Hematopoietic multipotent progenitor cell (in vitro differentiated cells): ENCODE data around the gene CDK5RAP3. TPM values are rescaled to one million over a fixed set of nuclear protein-coding genes. Genes with fewer than 3 reads are reported as not detected.
"Not testable (repeated sequence)": the region's sequence is repeated elsewhere in the genome, so short reads cannot be mapped to it uniquely, and the experiment has no call there.

Experiments used
- DNase-seq, 3 donors: peaks; one replicate each; pipeline ENCODE4 v3.0.0-alpha.2; 2011 to 2015; ENCODE audit warnings: low read depth in 2 of 3, low spot score in 2 of 3
- total RNA-seq: library from RNA; depleted of rRNA; stranded (reverse); fragments of >200 nt; gene quantifications from one replicate; pipeline ENCODE4 v1.2.3, GENCODE V29; 2012

The CDK5RAP3 gene
- total RNA-seq, 1 donor = 102 TPM

DNA sequence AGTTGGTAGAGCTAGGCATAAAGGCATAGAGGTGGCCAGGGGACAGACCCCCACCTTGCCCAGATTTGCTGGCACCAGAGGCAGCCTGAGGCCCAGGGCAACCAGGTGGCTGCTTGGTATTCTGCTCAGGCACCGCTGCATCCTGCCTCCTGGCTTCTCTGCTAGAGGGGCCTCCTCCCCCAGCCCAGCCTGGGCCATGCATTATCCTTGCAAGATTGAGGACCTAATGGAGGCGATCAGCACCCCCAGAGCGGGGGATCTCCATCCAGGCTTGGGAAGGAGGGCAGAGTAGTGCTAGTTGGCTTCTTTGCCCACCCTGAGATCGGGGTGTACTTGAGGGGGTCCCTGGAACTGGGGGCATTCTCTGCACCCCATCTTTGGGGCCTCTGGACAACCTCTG is 23.8 kb downstream of the CDK5RAP3 start:
- DNase-seq = no peak

GRCh38 chr17:47995241-47995935 is 24.5 kb downstream of the CDK5RAP3 start:
- no peak for DNase-seq

DNA sequence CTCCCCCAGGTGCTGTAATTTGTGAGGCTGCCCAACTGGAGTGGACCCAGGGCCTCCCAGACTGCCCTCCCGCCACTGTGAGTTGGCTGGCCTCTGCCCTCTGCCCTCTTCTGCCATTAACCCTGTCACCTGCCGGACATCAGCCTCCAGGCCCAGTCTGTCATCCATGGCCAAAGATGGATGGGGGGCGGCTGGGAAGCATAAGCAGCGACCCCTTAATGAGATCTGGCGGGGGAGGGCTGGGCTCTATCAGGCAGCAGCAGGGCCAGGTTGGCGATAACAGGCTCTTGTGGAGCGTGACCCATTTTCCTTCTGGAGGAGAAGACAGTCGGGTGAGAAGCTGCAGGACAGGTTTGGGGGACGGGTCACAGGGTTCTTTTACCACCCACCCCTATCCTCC is 25.3 kb downstream of the CDK5RAP3 start:
- DNase-seq = no peak

DNA sequence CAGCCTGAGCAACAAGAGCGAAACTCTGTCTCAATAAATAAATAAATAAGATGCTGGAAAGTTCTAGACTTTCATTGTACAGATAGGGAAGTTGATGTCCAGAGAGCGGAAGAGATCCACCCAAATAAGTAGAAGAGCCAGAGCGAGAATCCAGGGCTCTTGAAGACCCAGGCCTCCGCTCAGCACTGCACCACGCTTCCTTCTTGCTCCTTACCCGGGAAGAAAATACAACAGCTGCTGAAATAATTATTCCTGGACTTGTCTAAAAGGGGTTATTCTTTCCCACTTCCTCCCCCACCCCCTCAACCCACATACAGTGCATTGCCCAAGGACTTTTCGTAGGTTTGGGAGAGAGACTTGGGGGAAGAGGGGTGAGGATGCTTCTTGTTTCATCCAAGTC is 26.7 kb downstream of the CDK5RAP3 start:
- DNase-seq = no peak

DNA sequence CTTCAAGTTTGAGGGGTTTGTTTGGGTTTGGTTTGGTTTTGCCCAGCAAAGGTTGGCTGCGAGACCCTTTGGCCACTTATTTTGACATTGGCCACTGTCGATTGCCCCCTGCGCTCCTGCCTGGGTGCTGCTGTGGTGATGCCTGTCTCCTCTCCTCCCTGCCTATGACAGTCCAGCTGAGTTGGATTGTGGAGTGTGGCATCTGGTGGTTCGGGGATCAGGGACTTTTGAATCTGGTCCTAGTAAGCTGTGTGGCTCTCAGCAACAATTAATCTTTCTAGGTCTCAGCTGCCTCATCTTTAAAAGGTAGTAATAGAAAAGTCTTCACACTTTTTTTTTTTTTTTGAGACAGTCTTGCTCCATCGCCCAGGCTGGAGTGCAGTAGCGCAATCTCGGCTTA is 27.1 kb downstream of the CDK5RAP3 start:
- DNase-seq = no peak

DNA sequence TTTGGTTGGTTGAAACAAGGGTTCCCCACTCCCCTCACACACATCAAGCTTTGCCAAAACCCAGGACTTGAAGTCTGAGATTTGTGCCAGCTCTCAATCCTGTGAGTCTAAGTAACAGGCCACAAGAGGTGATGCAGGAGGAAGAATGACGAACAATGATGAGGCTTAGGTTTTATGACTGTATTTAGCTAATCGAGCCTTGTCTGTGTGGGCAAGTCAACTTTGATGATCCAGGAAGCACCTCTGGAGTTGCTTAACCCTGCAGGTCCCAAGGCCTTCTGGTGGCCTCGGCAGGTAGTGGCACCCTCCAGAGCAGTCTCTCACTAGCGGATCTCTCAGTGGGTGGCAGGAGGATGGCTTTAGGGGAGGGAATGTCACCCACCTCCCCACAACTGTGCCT is 28.7 kb downstream of the CDK5RAP3 start:
- DNase-seq = no peak

- DNase-seq = no peak
Observed at GRCh38 chr17:48001197-48001596, 30.3 kb downstream of the CDK5RAP3 start.

DNA sequence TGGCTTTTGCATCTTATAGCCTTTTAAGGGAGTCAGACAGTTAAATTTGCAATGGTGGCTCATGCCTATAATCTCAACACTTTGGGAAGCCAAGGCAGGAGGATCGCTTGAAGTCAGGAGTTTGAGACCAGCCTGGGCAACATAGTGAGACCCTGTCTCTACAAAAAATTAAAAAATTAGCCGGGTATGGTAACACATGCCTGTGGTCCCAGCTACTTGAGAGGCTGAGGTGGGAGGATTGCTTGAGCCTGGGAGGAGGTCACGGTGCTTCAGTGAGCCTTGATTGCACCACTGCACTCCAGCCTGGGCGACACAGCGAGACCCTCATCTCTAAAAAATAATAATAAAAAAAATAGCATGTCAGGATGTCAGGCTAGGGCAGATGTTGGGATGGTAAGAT is 30.7 kb downstream of the CDK5RAP3 start:
- not testable (repeated sequence) for DNase-seq

DNA sequence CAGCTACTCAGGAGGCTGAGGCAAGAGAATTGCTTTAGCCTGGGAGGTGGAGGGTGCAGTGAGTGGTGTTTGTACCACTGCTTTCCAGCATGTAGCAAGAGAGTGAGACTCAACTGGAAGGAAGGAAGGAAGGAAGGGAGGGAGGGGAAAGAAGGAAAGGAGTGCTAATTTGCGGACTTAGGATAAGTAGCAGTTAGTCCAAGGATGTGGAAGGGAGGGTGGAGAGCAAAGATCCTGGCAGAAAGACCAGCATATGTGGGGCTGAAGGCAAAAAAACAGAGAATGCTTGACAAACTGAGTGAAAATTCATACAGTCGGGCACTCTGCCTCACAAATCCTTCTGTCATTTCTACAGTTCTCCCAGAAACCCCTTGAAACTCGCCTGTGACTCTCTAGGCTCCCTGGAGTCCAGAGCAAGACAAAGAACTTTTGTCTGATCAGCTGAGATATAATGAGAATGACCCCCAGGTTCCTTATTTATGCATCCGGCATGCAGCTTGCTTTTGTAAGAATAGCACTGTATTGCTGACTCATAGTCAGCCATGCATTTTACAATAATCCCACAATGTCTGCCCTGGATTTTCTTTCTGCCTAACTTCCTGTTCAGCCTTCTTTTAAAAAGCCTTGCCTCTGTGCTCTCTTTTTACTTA is 31.5 kb downstream of the CDK5RAP3 start:
- DNase-seq = peak in 2 of 3 donors; percentile 69 to 78

DNA sequence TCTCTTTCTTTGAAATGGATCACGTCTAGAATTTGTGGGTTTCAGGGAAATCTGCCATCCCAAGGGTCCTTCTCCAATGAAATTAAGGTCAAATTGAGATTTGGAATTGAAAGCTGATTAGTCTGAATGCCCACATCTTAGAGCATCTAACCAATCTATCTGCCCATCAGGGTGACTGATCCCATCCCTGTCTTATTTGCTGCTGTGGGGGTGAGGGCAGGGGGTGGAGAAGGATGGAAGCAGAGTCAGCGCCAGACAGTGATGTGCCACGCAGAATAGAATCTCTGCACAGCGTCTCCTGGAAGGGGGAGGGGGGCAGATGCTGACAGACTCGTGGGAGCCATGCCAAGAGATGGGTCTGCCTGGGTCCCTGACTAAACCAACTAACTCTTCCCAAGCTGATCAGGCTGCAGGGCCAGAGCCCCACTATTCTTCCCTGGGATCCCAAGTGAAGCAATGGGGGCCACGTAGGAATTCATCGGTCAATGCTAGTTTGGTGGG is 32.1 kb downstream of the CDK5RAP3 start:
- no peak for DNase-seq

DNA sequence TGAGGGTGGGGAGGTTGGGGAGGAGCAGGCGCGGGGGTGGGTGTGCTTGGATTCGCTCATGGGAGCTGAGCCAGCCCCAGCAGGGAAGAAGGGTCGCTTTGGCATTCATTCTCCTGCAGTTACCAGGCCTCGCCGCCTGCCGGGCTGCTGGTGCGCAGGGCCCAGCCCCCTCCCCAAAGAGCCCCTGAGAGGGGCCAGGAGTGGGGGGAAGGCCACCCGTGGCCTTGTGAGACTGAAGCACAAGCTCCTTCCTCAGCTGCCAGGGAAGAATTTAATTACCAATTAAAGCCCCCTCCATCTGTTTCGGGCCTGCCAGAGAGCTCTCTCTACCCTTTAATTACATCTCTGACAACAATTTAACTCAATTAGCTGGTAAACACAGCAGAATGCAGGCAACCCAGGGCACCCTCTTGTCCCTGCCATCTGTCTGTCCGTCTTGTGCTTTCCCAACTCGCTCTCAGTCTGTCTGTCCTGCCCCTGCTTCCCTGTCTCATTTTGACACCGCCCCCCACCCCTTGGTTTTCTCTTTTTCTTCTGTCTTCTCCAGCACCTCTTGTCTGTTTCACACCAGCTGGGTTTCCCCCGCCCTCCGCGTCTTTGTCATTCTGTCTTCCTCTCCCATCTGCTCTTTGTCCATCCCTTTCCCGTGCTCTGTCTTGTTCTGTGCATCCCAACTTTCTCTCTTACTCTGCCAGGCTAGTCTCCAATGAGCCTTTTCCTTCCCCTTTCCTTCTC is 32.7 kb downstream of the CDK5RAP3 start:
- no peak for DNase-seq

- DNase-seq = no peak
Observed at GRCh38 chr17:48004983-48005382, 34.1 kb downstream of the CDK5RAP3 start.

GRCh38 chr17:48006936-48007709 is 36.2 kb downstream of the CDK5RAP3 start:
- DNase-seq = no peak

- DNase-seq = no peak
Observed at GRCh38 chr17:48010193-48010592, 39.3 kb downstream of the CDK5RAP3 start.

DNA sequence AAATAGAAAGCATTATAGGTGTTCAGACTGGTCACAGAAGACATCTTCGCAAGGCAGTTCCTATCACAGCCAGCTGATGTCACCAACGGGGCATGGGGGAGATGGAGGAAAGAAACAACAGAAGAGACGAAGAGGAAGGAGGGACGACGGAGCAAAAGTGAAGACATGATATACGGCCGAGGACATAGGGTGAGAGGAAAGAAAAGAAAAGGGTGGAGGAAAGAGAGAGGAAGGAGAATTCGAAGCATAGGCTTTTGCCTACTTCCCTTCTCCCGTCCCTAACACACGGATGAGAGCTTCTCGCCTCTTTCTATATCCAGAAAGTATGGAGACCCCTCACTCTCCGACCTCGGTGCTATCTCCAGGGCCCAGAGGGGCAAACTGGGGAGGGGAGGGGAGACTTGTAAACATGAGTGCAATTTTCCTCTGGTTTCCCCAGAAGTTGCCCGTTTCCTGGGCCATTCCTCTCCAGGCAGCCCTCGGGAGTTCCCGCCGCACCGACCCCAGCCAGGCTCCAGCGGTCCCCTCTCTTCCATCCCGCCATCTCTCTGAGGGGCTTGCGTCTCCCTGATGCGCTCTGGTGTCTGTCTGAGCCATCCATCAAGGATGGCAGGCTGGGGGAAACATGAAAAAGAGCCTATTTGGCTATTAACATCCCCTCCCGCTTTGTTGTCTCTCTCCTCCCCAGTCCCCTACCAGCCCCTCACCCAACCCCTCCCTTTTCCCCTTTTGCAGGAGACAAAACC is 40.7 kb downstream of the CDK5RAP3 start:
- DNase-seq = peak in 2 of 3 donors; percentile 41 to 55

DNA sequence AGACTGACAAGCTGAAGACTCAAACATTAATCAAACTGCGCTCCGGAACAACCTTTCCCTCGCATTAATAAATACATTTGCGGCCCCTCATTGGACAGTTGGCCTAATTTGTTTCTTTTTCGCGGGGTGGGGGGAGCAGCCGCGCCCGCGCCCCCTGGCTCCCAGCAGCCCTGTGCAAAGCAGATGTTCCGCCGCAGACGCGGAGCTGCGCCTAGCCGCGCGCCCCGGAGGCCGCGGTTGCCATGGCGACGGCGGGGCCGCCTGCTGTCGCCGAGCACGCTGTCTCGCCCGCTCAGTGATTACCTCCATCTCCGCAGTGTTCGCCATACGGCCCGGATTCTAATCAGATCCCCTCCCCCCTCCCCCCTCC is 41.2 kb downstream of the CDK5RAP3 start:
- peak; percentile 52 to 63 (median 53) for DNase-seq

GRCh38 chr17:48012654-48013053 is 41.7 kb downstream of the CDK5RAP3 start:
- DNase-seq = no peak

GRCh38 chr17:48013876-48014594 is 43.1 kb downstream of the CDK5RAP3 start:
- no peak for DNase-seq

GRCh38 chr17:48014595-48015111 is 43.7 kb downstream of the CDK5RAP3 start:
- no peak for DNase-seq
